Liver (tissue), 9 donors: ENCODE data around the gene SERINC5. TPM values are rescaled to one million over a fixed set of nuclear protein-coding genes. Genes with fewer than 3 reads are reported as not detected.

Source experiments
- DNase-seq: peaks from one replicate; pipeline ENCODE4 v3.0.0-alpha.2; 2017; ENCODE audit warnings: low spot score
- H3K27ac ChIP-seq, 2 donors: one replicate each; pipeline ENCODE4 v1.7.0; 2013; ENCODE audit warnings: inconsistent platforms in 2 of 2, low read length in 2 of 2, control low read depth in 1 of 2, low read depth in 1 of 2, mild to moderate bottlenecking in 1 of 2
- H3K27me3 ChIP-seq, 4 donors: one replicate each; pipeline versions ENCODE4 v1.6.1 to v1.7.0; 2013; ENCODE audit warnings: low read length in 3 of 4, inconsistent platforms in 1 of 4, mild to moderate bottlenecking in 1 of 4, moderate library complexity in 1 of 4; ENCODE audit not compliant: control insufficient read depth in 4 of 4, insufficient read depth in 4 of 4
- H3K36me3 ChIP-seq, 4 donors: one replicate each; pipeline versions ENCODE4 v1.6.1 to v1.7.0; 2013; ENCODE audit warnings: low read length in 3 of 4, mild to moderate bottlenecking in 3 of 4, low read depth in 1 of 4, moderate library complexity in 1 of 4; ENCODE audit not compliant: control insufficient read depth in 4 of 4, insufficient read depth in 3 of 4
- H3K4me1 ChIP-seq, 4 donors: one replicate each; pipeline versions ENCODE4 v1.6.1 to v1.7.0; 2013; ENCODE audit warnings: low read length in 3 of 4, mild to moderate bottlenecking in 3 of 4, moderate library complexity in 1 of 4; ENCODE audit not compliant: control insufficient read depth in 4 of 4, insufficient read depth in 4 of 4
- H3K4me3 ChIP-seq, 3 donors: one replicate each; pipeline versions ENCODE4 v1.6.1 to v1.7.0; 2013; ENCODE audit warnings: low read length in 3 of 3, control low read depth in 1 of 3, low read depth in 1 of 3, mild to moderate bottlenecking in 1 of 3
- H3K9ac ChIP-seq, 2 donors: one replicate each; pipeline ENCODE4 v1.7.0; 2013; ENCODE audit warnings: low read length in 2 of 2, mild to moderate bottlenecking in 2 of 2, moderate library complexity in 2 of 2, control low read depth in 1 of 2, low read depth in 1 of 2
- H3K9me3 ChIP-seq, 4 donors: one replicate each; pipeline versions ENCODE4 v1.6.1 to v1.7.0; 2013; ENCODE audit warnings: low read length in 3 of 4; ENCODE audit not compliant: control insufficient read depth in 4 of 4
- FOXA1 ChIP-seq: IDR thresholded peaks from 2 replicates; pipeline ENCODE4 v1.6.1; 2016; ENCODE audit warnings: antibody characterized with exemption
- GABPA ChIP-seq, 2 donors: IDR thresholded peaks in 1 of 2; conservative IDR thresholded peaks in 1 of 2; 2 replicates each; pipeline ENCODE4 v1.6.1; 2016; ENCODE audit warnings: antibody characterized with exemption in 2 of 2, mild to moderate bottlenecking in 1 of 2, moderate library complexity in 1 of 2
- HNF4G ChIP-seq: IDR thresholded peaks from 2 replicates; pipeline ENCODE4 v1.6.1; 2016; ENCODE audit warnings: antibody characterized with exemption
- JUND ChIP-seq, 2 donors: IDR thresholded peaks; 2 replicates each; pipeline ENCODE4 v1.6.1; 2016; ENCODE audit warnings: antibody characterized with exemption in 2 of 2
- NR2F2 ChIP-seq: IDR thresholded peaks from 2 replicates; pipeline ENCODE4 v1.6.1; 2016; ENCODE audit warnings: antibody characterized with exemption
- RAD21 ChIP-seq, 2 donors: IDR thresholded peaks; 2 replicates each; pipeline ENCODE4 v1.6.1; 2016; ENCODE audit warnings: antibody characterized with exemption in 2 of 2, mild to moderate bottlenecking in 2 of 2
- RXRA ChIP-seq, 2 donors: IDR thresholded peaks; 2 replicates each; pipeline ENCODE4 v1.6.1; 2017 to 2018; ENCODE audit warnings: antibody characterized with exemption in 2 of 2, mild to moderate bottlenecking in 1 of 2
- SP1 ChIP-seq: IDR thresholded peaks from 2 replicates; pipeline ENCODE4 v1.6.1; 2018; ENCODE audit warnings: antibody characterized with exemption, mild to moderate bottlenecking
- TAF1 ChIP-seq: conservative IDR thresholded peaks from 2 replicates; pipeline ENCODE4 v1.6.1; 2016; ENCODE audit warnings: antibody characterized with exemption, mild to moderate bottlenecking
- YY1 ChIP-seq: IDR thresholded peaks from 2 replicates; pipeline ENCODE4 v1.6.1; 2016; ENCODE audit warnings: antibody characterized with exemption, mild to moderate bottlenecking
- WGBS: extraction: QIAGEN DNeasy Blood & Tissue Kit; methylation state at CpG from one replicate; pipeline ENCODE4 v1.1.7; 2013; 5-methylcytosine and 5-hydroxymethylcytosine counted together
- polyA plus RNA-seq, 2 donors: library from polyadenylated mRNA; stranded (reverse) in 1 of 2; unstranded in 1 of 2; fragments of 200-250 nt in 1 of 2; fragments of >200 nt in 1 of 2; fragmentation: Nextera tagmentation in 1 of 2; extraction: Ambion mirVana in 1 of 2; gene quantifications; one replicate each; pipeline versions ENCODE4 v1.2.1 to v1.2.3, GENCODE V29; 2013 to 2015
- total RNA-seq, 2 donors: library from RNA; depleted of rRNA; stranded (reverse); fragments of >200 nt; gene quantifications; one replicate each; pipeline ENCODE4 v1.2.3, GENCODE V29; 2014
- TF ChIP-seq, protein P1 (sequence below): IDR thresholded peaks from 2 replicates; pipeline ENCODE4 v1.6.1; 2016; ENCODE audit warnings: antibody characterized with exemption
- TF ChIP-seq, protein P2 (sequence below): IDR thresholded peaks from 2 replicates; pipeline ENCODE4 v1.6.1; 2016; ENCODE audit warnings: antibody characterized with exemption
- TF ChIP-seq, protein P3 (sequence below): fragments of 150-350 bp; IDR thresholded peaks from 2 replicates; pipeline ENCODE4 v1.5.1; 2017; ENCODE audit warnings: improper control_type of control experiment, low read depth, low read length; ENCODE audit not compliant: missing input control
- TF ChIP-seq, protein P4 (sequence below): IDR thresholded peaks from 2 replicates; pipeline ENCODE4 v1.6.1; 2016; ENCODE audit warnings: antibody characterized with exemption
- TF ChIP-seq, protein P5 (sequence below): IDR thresholded peaks from 2 replicates; pipeline ENCODE4 v1.6.1; 2016; ENCODE audit warnings: antibody characterized with exemption, mild to moderate bottlenecking
- donor health status: healthy.
- donor health status: healthy.
- donor health status: healthy.
- donor health status: healthy.
- donor health status: healthy.

SERINC5 gene
- total and polyA plus RNA-seq, 4 donors = 22.2 to 82.3 (median 32.0) TPM

DNA sequence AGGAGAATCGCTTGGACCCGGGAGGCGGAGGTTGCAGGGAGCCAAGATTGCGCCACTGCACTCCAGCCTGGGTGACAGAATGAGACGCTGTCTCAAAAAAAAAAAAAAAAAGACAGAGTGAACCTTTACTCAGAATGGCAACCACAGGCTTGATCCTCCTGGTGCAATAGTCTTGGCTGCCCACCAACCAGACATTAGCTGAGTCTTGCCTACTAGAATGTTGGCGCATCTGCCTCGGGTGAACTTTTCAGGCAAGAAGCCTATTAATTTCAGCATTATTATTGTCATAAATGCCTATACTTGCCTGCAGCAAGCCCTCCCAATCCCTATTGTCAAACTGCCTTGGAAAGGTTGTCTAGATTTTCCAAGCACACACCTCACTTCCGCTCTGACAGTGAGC lies 4.2 kb downstream of the SERINC5 start (continued):
- TF ChIP-seq, protein P1, sequence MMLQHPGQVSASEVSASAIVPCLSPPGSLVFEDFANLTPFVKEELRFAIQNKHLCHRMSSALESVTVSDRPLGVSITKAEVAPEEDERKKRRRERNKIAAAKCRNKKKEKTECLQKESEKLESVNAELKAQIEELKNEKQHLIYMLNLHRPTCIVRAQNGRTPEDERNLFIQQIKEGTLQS = no peak
- TF ChIP-seq SP1 = peak; percentile 11
- TF ChIP-seq NR2F2 = no peak
- no peak for TF ChIP-seq GABPA (IDR thresholded peaks at IDR 0.05 in 1 of 2, conservative IDR thresholded peaks at IDR 0.05 in 1 of 2)
- TF ChIP-seq FOXA1 = no peak
- TF ChIP-seq, protein P2, sequence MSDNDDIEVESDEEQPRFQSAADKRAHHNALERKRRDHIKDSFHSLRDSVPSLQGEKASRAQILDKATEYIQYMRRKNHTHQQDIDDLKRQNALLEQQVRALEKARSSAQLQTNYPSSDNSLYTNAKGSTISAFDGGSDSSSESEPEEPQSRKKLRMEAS = no peak

DNA sequence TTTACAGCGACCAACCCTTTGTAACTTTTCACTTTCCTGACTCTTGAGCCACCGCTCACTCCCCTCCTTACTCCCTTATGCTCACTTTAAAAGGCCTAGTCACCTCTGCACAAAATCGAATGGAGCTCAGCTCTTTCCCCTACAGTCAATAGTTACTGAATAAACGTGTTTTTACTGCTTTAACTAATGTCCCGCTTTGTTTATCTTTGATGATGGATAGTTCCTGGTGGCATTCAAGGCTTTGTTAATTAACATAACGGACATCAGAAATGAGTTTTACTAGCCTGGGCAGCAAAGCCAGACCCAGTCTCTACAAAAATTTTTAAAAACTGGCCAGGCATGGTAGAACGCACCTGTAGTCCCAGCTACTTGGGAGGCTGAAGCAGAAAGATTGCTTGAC lies 5.0 kb downstream of the SERINC5 start:
- TF ChIP-seq SP1 (no peak), FOXA1 (no peak), RXRA (IDR thresholded peaks at IDR 0.05) (no peak), RAD21 (IDR thresholded peaks at IDR 0.05) (no peak), JUND (IDR thresholded peaks at IDR 0.05) (no peak)
- TF ChIP-seq, protein P3, sequence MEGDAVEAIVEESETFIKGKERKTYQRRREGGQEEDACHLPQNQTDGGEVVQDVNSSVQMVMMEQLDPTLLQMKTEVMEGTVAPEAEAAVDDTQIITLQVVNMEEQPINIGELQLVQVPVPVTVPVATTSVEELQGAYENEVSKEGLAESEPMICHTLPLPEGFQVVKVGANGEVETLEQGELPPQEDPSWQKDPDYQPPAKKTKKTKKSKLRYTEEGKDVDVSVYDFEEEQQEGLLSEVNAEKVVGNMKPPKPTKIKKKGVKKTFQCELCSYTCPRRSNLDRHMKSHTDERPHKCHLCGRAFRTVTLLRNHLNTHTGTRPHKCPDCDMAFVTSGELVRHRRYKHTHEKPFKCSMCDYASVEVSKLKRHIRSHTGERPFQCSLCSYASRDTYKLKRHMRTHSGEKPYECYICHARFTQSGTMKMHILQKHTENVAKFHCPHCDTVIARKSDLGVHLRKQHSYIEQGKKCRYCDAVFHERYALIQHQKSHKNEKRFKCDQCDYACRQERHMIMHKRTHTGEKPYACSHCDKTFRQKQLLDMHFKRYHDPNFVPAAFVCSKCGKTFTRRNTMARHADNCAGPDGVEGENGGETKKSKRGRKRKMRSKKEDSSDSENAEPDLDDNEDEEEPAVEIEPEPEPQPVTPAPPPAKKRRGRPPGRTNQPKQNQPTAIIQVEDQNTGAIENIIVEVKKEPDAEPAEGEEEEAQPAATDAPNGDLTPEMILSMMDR = no peak
- TF ChIP-seq, protein P2 = no peak
- TF ChIP-seq, protein P1 = no peak
- TF ChIP-seq, protein P4, sequence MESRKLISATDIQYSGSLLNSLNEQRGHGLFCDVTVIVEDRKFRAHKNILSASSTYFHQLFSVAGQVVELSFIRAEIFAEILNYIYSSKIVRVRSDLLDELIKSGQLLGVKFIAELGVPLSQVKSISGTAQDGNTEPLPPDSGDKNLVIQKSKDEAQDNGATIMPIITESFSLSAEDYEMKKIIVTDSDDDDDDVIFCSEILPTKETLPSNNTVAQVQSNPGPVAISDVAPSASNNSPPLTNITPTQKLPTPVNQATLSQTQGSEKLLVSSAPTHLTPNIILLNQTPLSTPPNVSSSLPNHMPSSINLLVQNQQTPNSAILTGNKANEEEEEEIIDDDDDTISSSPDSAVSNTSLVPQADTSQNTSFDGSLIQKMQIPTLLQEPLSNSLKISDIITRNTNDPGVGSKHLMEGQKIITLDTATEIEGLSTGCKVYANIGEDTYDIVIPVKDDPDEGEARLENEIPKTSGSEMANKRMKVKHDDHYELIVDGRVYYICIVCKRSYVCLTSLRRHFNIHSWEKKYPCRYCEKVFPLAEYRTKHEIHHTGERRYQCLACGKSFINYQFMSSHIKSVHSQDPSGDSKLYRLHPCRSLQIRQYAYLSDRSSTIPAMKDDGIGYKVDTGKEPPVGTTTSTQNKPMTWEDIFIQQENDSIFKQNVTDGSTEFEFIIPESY = no peak
- H3K4me1 ChIP-seq = peaks cover 10 to 57% (median 45%) of the 10 kb centered on the region in 4 donors
- DNase-seq = no peak
- H3K36me3 ChIP-seq = peaks cover 0 to 5% (median 0%) of the 10 kb centered on the region in 4 donors
- H3K27me3 ChIP-seq = no peaks in the 10 kb centered on the region
- 54% methylated on average over 7 of the region's 7 CpGs for WGBS
- no peak overlapping the region for H3K4me3 ChIP-seq
- no peaks in the 10 kb centered on the region for H3K9me3 ChIP-seq
- no peak overlapping the region for H3K9ac ChIP-seq
- H3K27ac ChIP-seq = peak overlapping the region; percentile 4 to 94

DNA sequence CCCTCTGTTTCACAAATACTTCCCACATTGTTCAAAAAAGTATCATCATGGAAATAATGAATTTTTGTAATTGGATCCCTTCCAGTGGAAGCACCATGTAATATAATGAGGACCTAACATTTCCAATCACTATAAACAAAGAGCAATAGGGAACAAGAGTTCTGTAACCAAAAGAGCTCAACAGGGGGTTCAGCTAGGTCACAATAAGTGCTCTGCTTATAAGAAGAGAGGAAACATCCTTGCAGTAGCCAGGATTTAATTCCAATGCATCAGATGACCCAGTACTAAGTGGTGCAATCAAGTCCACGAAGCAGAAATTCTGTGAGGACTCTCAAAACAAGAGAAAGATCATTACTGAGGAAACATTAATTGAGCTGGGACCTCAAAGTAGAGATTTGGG lies 5.9 kb downstream of the SERINC5 start:
- H3K27ac ChIP-seq = no peak overlapping the region
- H3K27me3 ChIP-seq = no peaks in the 10 kb centered on the region
- no peak overlapping the region for H3K4me3 ChIP-seq
- WGBS = 40% methylated on average over 1 of the region's 1 CpG
- no peaks in the 10 kb centered on the region for H3K9me3 ChIP-seq
- TF ChIP-seq RAD21 (IDR thresholded peaks at IDR 0.05) (no peak), HNF4G (no peak), RXRA (IDR thresholded peaks at IDR 0.05) (no peak), SP1 (no peak), YY1 (no peak), JUND (IDR thresholded peaks at IDR 0.05) (no peak), TAF1 (no peak)
- TF ChIP-seq, protein P4 = no peak
- TF ChIP-seq, protein P1 = no peak
- TF ChIP-seq, protein P5, sequence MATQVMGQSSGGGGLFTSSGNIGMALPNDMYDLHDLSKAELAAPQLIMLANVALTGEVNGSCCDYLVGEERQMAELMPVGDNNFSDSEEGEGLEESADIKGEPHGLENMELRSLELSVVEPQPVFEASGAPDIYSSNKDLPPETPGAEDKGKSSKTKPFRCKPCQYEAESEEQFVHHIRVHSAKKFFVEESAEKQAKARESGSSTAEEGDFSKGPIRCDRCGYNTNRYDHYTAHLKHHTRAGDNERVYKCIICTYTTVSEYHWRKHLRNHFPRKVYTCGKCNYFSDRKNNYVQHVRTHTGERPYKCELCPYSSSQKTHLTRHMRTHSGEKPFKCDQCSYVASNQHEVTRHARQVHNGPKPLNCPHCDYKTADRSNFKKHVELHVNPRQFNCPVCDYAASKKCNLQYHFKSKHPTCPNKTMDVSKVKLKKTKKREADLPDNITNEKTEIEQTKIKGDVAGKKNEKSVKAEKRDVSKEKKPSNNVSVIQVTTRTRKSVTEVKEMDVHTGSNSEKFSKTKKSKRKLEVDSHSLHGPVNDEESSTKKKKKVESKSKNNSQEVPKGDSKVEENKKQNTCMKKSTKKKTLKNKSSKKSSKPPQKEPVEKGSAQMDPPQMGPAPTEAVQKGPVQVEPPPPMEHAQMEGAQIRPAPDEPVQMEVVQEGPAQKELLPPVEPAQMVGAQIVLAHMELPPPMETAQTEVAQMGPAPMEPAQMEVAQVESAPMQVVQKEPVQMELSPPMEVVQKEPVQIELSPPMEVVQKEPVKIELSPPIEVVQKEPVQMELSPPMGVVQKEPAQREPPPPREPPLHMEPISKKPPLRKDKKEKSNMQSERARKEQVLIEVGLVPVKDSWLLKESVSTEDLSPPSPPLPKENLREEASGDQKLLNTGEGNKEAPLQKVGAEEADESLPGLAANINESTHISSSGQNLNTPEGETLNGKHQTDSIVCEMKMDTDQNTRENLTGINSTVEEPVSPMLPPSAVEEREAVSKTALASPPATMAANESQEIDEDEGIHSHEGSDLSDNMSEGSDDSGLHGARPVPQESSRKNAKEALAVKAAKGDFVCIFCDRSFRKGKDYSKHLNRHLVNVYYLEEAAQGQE = no peak
- no peak for DNase-seq
- peaks cover 0 to 5% (median 1%) of the 10 kb centered on the region in 4 donors for H3K36me3 ChIP-seq
- peaks cover 10 to 56% (median 45%) of the 10 kb centered on the region in 4 donors for H3K4me1 ChIP-seq
- H3K9ac ChIP-seq = no peak overlapping the region
